ENCODE results near the gene ADAMTSL1.

DNA sequence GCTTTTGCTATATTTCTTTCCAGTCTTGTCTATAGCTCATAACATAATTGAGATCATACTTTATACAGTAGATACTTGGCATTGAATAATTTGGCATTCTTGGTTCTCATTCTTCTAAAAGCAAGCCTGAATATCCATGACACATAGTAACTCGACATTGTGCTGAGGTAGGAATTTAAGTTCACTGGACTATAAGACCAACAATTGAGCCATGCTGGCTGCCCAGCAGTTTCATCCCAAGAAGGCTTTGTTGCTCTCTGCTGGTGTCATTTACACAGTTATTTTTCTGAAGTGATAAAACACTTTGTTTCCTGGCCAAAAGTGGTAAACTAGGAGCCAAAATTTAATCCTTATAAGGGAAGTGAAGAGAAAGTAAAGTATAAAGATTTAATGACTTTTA, 192.0 kb downstream of the ADAMTSL1 start:
- TF ChIP-seq, protein P1, sequence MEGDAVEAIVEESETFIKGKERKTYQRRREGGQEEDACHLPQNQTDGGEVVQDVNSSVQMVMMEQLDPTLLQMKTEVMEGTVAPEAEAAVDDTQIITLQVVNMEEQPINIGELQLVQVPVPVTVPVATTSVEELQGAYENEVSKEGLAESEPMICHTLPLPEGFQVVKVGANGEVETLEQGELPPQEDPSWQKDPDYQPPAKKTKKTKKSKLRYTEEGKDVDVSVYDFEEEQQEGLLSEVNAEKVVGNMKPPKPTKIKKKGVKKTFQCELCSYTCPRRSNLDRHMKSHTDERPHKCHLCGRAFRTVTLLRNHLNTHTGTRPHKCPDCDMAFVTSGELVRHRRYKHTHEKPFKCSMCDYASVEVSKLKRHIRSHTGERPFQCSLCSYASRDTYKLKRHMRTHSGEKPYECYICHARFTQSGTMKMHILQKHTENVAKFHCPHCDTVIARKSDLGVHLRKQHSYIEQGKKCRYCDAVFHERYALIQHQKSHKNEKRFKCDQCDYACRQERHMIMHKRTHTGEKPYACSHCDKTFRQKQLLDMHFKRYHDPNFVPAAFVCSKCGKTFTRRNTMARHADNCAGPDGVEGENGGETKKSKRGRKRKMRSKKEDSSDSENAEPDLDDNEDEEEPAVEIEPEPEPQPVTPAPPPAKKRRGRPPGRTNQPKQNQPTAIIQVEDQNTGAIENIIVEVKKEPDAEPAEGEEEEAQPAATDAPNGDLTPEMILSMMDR (IDR thresholded peaks at IDR 0.05) = no peak
- TF ChIP-seq POLR2AphosphoS5 (IDR thresholded peaks at IDR 0.05; ENCODE audit: low read depth, low read length) (no peak), SIN3A (IDR thresholded peaks at IDR 0.05; ENCODE audit: borderline replicate concordance, insufficient read depth, low read depth, low read length) (no peak), TCF7L2 (IDR thresholded peaks at IDR 0.05; ENCODE audit: low read depth, low read length) (no peak)
- TF ChIP-seq, protein P2, sequence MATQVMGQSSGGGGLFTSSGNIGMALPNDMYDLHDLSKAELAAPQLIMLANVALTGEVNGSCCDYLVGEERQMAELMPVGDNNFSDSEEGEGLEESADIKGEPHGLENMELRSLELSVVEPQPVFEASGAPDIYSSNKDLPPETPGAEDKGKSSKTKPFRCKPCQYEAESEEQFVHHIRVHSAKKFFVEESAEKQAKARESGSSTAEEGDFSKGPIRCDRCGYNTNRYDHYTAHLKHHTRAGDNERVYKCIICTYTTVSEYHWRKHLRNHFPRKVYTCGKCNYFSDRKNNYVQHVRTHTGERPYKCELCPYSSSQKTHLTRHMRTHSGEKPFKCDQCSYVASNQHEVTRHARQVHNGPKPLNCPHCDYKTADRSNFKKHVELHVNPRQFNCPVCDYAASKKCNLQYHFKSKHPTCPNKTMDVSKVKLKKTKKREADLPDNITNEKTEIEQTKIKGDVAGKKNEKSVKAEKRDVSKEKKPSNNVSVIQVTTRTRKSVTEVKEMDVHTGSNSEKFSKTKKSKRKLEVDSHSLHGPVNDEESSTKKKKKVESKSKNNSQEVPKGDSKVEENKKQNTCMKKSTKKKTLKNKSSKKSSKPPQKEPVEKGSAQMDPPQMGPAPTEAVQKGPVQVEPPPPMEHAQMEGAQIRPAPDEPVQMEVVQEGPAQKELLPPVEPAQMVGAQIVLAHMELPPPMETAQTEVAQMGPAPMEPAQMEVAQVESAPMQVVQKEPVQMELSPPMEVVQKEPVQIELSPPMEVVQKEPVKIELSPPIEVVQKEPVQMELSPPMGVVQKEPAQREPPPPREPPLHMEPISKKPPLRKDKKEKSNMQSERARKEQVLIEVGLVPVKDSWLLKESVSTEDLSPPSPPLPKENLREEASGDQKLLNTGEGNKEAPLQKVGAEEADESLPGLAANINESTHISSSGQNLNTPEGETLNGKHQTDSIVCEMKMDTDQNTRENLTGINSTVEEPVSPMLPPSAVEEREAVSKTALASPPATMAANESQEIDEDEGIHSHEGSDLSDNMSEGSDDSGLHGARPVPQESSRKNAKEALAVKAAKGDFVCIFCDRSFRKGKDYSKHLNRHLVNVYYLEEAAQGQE (IDR thresholded peaks at IDR 0.05; ENCODE audit: insufficient read depth in 1 of 2, low read depth in 2 of 2, low read length in 1 of 2) = no peak

Data from Panc1 (cell line).